ENCODE results near the gene TTC16.

TTC16 gene

GRCh38 chr9:127715470-127716337, at the start of gene TTC16, which contains the start of gene PTRH1:
Gene TTC16 (plus strand): TSS chr9:127716079. CDS start chr9:127716146, 67 bp downstream.
Gene PTRH1 (minus strand): TSS chr9:127715663. CDS start chr9:127715639, 24 bp downstream.
- DNase-seq = peak; percentile 92

DNA sequence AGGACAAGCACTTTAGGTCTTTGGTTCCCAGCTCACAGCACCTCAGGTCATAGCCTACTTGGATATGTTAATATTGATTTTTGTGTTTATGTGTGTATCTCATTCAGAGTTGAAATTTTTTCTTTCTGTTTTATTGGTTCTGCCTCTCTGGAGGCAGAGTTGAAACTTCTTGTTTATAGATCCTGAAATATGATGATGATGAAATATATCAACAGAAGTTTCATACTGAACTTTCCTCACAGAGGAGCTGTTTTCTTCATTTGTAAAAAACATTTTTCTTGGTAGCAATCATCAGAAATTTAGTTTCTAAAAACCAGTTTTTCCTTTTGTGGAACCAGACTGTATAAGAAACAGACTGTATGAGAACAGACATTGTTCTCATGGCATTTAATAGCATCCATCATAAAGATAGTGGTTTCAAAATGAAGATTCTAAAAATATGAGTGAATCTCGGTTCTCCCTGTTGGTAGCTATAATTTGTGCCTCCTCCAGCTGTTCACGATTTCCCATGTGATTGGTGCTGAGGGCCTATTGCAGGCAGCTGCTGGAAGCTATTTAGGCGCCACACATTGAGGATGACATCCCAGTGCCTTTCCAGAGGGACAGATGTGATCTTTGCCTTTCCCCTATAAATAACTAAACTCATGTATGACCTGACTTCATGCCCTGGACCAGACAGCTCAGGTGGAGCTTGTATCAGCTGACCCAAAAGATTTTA, 48.6 kb upstream of the TTC16 start:
- no peak for DNase-seq

DNA sequence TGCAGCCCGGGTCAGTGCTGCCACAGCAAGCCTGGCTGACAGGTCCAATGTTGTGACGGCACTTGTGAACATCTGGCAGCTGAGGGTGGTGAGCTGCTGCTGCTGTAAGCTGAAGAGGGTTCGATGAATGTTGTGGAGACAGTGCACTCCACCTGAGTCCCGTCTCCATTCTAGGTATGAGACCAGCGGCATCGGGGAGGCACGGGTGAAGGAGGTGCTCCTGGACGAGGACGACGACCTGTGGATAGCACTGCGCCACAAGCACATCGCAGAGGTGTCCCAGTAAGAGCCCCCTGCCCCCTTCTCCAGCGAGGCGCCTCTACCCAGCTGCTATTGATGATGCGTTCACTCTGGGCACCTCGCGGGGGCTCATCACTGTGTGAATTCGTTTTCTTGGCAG, 48.0 kb upstream of the TTC16 start:
- DNase-seq = no peak

- no peak for DNase-seq
Observed at GRCh38 chr9:127673234-127673633, 42.6 kb upstream of the TTC16 start.

- DNase-seq = no peak
Observed at GRCh38 chr9:127676638-127677037, 39.2 kb upstream of the TTC16 start.

DNA sequence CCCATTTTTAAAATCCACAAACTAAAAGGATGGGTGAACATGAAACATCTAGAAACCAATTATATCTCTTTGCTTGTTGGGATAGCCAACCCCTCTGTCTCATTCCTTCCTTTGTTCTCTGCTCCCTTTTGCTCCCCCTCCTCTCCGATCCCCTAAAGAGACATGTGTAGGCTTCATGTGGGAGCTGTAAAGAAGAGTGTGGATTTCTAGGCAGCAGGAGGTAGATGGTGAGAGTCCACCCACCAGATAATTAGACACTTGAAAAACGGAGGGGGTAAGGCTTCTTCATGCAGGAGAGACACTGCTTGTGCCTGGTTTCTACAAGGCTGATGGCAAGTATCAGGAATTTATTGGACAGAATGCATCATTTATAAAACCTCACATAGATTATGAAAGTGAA, 36.4 kb upstream of the TTC16 start:
- DNase-seq = no peak

DNA sequence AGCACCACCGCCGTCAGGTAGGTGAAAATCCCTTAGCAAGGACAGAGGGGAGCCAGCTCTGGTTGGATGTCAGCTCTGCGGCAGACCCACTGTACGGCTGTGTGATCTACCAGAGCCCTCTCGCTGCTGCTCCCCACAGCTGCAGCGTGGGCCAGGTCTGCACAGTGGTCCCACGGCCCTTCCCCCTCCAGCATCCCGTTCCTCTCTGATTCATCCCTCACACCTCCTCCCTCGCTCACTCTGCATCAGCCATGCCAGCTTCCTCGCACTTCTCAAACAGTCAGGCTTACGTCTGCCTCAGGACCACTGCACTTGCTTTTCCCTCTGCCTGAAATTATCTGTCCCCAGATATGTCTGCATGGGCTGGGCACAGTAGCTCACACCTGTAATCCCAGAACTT, 35.7 kb upstream of the TTC16 start:
- DNase-seq = no peak

GRCh38 chr9:127680846-127681245, 35.0 kb upstream of the TTC16 start:
- DNase-seq = no peak

DNA sequence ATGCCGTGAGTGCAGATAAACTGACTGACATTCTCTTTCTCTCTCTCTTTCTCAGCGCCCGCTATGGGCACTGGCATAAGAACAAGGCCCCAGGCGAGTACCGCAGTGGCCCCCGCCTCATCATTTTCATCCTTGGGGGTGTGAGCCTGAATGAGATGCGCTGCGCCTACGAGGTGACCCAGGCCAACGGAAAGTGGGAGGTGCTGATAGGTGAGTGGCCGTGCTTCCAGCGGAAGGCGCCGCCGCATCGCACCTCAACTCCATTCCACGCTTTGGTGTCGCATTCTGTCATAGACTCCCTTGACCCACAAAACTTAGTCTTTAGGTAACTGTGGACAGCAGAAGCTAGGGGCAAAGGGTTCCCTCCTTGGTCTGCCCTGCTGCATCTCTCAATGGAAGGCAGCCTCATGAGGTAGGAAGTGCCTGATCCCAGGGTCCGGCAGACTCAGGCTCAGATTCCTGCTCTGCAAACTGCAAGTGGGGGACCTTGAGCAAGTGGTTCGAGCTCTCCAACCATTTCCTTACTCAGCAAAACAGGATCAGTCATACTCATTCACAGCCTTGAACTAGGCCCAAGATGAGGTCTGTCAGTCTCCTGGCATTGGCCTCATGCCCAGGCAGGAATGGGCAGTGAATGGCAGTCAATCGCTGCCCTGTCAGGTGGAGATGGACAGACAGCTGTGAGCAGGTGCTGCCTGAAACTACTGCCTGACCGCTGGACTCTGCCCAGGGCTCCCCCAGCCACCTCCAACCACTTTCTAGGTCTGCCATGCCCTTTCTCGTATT, 33.3 kb upstream of the TTC16 start:
- no peak for DNase-seq

GRCh38 chr9:127683723-127684122, 32.2 kb upstream of the TTC16 start:
- no peak for DNase-seq

DNA sequence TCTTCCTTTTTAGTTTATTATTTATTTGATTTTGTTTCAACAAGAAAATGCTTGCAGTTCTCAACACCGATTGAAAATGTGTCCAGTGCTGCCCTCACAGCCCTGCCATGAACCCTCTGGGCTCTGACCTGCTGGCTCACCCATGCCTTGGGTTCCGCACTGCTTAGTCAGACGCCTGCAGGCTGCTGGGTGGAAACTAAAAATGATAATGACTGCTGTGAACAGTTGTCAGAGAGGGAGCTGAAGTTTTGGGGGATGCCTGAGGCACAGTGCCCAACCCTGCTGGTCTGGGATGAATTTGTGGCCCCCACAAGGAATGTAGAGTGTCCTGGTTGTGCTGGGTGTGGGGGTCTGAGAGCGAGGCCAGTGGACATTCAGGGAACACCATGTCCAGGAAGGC, 31.3 kb upstream of the TTC16 start:
- DNase-seq = no peak

GRCh38 chr9:127686461-127687393, 29.2 kb upstream of the TTC16 start:
- peak; percentile 25 for DNase-seq

DNA sequence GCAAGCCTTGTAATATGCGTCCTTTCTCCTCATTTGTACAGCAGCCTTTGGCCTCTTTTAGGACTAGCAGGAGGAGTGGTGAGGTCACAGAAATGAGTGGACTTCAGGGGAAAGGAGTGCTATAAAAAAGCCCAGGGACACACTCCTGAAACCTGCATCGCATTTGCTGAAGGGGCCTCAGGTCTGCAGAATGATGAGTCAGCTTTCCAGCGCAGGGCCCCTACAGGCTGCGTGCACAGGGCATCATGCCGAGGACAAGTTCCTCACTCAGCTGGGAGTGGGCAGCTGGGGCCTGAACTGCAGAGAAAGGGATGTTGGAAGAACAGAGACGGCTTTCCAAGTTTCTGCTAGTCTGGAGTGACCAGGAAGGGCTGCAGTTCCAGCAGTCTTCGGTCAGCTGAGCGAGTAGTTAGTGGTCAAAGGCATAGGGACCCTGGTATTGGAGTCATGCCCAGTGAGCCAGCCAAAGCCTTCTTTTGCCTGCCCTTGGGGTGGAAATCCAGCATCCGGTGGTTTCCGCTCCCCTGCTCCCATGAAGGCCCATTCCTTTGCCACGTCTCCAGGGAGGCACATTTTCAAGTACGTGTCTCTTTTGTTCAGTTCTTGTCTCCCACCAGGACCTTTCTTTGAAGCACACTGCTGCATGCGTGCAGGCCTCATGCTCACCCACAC, 26.4 kb upstream of the TTC16 start:
- no peak for DNase-seq

DNA sequence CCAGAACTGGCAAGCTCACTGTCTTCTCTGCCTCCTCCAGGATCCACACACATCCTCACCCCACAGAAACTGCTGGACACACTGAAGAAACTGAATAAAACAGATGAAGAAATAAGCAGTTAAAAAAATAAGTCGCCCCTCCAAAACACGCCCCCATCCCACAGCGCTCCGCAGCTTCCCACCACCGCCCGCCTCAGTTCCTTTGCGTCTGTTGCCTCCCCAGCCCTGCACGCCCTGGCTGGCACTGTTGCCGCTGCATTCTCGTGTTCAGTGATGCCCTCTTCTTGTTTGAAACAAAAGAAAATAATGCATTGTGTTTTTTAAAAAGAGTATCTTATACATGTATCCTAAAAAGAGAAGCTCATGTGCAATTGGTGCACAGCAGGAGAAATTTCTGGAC, 25.1 kb upstream of the TTC16 start:
- no peak for DNase-seq

DNA sequence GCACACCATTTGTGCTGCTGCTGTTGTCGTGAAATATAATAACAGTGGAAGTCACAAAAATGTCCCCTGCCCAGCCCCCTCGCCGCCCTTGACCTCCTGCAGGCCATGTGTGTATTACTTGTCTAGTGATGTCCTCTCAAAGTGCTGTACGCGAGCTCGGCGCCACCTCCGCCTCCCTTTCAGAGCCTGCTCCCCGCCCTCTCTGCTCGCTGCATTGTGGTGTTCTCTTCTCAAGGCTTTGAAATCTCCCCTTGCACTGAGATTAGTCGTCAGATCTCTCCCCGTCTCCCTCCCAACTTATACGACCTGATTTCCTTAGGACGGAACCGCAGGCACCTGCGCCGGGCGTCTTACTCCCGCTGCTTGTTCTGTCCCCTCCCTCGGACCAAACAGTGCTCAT, 23.8 kb upstream of the TTC16 start:
- no peak for DNase-seq

DNA sequence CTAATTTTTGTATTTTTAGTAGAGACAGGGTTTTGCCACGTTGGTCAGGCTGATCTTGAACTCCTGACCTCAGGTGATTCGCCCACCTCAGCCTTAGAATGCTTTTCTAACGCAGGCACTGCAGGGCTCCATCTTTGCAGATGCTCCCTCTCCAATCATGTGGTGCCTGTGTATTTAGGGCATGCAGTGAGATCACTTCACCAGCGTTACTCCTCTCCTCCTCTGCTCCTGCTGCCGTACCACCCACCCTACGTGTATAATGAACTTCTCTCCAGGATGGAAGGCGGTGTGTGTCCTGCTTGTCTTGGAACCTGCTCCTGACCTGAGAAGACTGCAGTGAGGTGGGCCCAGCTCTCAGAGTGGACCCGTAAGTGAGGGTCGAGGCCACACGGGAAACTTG, 22.7 kb upstream of the TTC16 start:
- DNase-seq = no peak

- no peak for DNase-seq
Observed at GRCh38 chr9:127693697-127694096, 22.2 kb upstream of the TTC16 start.

DNA sequence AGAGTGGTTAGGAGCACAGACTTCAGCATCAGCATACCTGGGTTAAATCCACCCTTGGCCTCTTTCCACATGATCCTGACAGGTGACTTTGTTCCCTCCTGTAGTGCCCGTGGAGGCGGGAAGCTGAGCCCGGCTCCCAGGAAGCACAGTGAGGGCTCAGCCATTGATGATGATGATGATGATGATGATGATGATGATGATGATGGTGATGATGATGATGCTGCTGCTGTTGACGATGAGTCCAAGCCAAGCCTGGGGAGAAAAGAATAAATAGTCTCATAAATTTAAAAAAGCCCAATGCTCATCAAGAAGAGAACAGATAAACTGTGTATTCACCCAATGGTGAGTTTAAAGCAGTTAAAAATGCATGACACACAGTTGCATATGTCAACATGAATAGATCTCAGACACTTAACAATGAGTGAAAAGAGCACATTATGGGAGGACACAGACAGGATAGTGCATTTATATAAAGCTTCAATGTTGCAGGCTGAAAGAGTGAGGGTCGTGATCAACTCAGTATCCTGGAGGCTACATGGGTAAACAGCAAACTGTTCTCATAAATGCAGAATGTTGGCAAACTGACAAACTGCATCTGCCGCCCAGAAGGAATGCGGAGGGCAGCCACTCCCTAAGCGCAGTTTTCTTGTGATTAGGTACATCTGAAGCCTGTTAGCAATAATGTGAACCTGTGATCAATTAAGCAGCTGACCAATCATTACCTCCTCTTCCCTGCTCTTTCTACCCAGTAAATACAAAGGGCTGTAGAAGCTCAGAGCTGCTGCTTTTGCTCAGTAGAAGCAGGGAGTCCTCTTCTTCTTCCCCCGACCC, 20.8 kb upstream of the TTC16 start:
- no peak for DNase-seq

DNA sequence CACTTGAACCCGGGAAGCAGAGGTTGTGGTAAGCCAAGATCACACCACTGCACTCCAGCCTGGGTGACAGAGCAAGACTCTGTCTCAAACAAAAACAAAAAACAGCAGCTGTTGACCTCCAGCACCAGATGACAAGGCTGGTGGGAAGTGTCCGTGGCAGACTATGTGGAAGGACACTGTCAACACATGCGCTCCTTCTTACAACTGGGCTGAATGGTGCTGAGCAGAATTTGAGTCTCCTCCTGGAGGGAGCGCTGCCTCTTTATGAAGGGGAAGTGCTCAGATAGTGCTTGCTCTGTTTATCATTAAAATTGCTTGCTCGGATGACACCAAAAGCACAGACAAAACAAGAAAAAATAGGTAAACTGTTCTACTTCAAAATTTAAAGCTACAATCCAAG, 18.3 kb upstream of the TTC16 start:
- no peak for DNase-seq

GRCh38 chr9:127698386-127698785, 17.5 kb upstream of the TTC16 start:
- DNase-seq = no peak
